ENCODE data around the gene ADAMTS17.

DNA sequence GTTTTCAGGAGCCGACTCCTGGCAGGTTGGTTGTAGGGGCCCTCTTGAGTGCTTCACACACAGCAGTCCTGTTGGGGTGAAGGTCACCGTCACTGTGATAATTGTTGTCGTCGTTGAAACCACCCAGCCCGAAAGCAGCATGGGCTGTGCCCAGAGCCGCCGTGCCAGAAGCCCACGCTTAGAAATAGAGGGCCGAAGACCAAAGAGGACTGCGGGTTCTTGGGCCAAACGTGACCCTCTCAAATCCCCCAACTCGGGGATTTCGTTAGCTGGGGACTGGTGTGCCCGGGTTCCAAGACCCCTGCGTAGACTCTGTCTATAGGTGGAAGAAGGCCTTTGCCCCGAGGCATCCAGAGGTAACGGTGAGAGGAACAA is 7.5 kb upstream of the ADAMTS17 start:
- TF ChIP-seq TAF1 (IDR thresholded peaks at IDR 0.05; ENCODE audit: borderline replicate concordance, low read depth, low read length): no peak
- no peak for TF ChIP-seq POLR2AphosphoS5 (IDR thresholded peaks at IDR 0.05; ENCODE audit: low read depth, low read length)
- no peak for TF ChIP-seq POLR2A (IDR thresholded peaks at IDR 0.05; ENCODE audit: low read depth, low read length)
